Choroid plexus epithelial cell (primary cell): ENCODE data around the gene IFIH1.

Experiments used
- DNase-seq: peaks from one replicate; pipeline ENCODE4 v3.0.0-alpha.2; 2010; ENCODE audit warnings: low read depth
- H3K4me3 ChIP-seq: 2 replicates; pipeline ENCODE4 v1.5.1; 2011; ENCODE audit warnings: low read depth, mild to moderate bottlenecking, control low read depth, low read length, moderate library complexity
- TF ChIP-seq, protein P1 (sequence below): conservative IDR thresholded peaks from 2 replicates; pipeline ENCODE4 v1.5.1; 2011; ENCODE audit warnings: low read depth, mild to moderate bottlenecking, control low read depth, inconsistent platforms, low read length, moderate library complexity

IFIH1 gene

DNA sequence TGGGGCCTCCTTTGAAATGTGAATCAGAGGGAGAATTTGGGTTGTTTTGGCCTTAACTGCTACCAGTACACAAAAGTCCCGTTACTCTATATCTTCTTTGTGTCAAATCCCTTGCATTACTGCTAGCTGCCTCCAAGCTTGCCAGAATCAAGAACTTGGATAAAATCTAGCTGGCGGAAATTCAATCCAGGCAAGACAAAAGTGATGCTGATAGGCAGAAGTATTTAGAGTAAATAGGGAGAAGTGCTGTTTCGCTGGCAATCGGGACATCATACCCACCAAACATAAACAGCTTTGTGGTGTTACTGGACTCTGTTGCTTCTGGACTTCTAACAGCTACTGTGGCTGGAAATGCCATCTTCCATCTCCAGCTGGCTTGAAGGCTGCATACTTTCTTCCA, 2.5 kb downstream of the IFIH1 start:
- no peak overlapping the region for H3K4me3 ChIP-seq
- DNase-seq, result no peak
- TF ChIP-seq, protein P1, sequence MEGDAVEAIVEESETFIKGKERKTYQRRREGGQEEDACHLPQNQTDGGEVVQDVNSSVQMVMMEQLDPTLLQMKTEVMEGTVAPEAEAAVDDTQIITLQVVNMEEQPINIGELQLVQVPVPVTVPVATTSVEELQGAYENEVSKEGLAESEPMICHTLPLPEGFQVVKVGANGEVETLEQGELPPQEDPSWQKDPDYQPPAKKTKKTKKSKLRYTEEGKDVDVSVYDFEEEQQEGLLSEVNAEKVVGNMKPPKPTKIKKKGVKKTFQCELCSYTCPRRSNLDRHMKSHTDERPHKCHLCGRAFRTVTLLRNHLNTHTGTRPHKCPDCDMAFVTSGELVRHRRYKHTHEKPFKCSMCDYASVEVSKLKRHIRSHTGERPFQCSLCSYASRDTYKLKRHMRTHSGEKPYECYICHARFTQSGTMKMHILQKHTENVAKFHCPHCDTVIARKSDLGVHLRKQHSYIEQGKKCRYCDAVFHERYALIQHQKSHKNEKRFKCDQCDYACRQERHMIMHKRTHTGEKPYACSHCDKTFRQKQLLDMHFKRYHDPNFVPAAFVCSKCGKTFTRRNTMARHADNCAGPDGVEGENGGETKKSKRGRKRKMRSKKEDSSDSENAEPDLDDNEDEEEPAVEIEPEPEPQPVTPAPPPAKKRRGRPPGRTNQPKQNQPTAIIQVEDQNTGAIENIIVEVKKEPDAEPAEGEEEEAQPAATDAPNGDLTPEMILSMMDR, result no peak

DNA sequence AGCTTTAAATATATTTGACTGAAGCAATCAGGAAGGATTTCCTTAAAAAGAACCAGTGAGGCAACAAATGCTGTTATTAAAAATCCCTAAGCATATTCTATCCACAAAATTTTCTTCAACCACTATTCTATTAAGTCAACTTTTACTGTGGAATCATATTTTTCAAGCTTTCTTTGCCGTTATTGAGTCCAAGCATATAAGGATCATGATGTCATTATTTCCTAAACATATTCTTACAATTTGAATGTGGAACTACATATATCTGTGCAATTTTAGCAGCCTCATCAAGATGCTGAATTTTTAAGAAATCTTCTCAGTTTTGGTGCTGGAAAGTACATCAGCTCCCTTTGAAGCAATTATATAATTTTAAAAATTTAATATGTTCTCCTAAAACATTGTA, 5.6 kb downstream of the IFIH1 start:
- TF ChIP-seq, protein P1, result no peak
- no peak for DNase-seq
- no peak overlapping the region for H3K4me3 ChIP-seq

DNA sequence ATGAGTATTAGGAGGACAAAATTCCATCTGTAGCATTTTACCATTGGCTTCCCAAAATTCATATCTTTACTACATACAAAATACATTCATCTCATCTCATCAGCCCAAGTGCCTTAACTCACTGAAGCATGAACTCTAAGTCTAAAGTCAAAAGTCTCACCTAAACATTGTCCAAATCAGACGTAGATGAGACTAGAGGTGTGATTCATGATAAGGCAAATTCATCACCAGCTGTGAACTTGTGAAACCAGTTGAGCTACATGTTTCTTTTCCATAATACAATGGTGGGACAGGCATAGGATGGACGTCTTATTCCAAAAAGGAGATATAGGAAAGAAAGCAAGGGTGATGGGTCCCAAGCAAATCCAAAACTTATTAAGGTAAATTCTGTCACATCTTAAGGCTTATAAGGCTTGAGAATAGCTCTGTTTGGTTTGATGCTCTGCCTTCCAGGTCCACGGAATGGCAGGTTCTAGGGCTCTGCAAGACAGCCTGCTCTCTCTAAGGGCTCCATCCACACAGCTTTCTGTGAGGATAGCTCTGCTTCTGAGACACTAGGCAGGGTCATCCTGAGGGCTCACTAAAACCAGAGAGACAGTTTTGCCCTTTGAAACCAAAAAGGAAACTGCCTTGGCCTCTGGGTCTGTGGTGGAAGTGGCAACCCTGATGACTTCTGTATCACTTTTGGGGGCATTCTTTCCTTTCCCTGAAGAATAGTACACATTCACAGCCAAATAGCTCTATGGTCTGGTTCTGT, 9.6 kb downstream of the IFIH1 start:
- H3K4me3 ChIP-seq, result no peak overlapping the region
- TF ChIP-seq, protein P1, result no peak
- DNase-seq, result no peak

DNA sequence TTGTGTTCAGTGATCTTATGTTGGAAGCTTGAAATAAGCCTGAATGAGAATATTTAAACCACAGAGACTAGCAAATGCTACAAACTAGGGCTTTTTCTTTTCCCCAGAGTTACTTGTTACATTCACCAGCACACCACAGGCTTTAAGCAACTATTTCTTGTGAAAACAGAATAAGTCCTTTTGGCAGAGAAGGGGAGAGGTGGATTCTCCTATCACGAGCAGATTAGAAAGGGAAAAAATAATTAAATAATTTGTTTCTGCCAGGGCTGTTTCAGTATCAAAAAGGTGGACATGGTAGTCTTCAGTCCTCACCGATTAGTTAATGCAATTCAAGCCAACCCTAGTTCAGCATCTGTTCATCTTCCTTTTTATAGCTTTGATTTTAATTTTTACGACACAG, 12.6 kb downstream of the IFIH1 start:
- DNase-seq, result no peak
- TF ChIP-seq, protein P1, result no peak
- no peak overlapping the region for H3K4me3 ChIP-seq

DNA sequence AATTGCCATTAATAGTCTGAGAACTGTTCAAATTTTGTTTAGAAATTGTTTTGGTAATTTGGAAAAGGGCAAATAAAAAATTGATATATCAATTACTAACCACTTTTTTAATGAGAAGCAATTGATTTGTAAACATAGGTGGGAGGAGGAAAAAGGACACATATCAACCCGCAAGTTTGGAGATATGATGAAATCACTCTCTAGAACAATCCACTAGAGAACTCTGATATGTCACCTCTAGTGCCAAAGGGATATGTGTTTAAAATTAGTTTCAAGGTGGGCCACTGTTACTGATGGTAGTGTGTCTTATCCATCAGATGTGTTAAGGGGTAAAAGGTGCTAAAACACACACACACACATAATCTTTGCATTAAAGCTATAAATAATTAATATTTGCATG, 16.6 kb downstream of the IFIH1 start:
- DNase-seq, result no peak

DNA sequence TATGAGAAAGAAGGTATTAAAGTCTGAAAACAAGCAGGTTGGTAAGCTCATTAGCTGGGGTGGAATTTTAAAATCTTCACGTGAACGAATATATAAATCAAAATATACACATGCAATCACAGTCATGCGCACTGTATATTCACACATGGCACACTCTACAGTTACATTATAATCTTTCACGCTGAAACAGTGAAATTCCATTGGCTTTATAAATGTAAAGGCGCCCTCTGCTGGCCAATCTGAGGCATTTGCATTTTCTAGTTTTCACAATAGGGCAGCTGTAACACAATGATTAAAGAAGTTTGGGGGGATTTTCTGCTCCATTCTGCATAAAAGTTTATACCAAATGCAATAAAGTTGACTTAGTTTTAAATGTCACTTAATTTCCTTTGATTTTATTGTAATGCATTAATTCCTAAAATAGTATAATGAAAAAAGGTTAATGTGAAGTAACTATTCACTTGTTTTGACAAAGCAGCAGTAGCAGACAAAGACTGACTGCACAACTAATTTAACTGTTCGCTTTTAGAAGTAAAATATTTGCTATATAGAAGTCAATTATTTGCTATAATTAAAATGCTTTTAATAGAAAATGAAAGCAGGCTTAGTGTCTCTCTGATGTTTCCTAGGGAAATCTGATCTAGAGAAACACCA, 17.2 kb downstream of the IFIH1 start:
- peak overlapping the region; percentile 30 for H3K4me3 ChIP-seq

More for the DNA sequence above, 16.6 kb downstream of the IFIH1 start:
- H3K4me3 ChIP-seq, result no peak overlapping the region
- TF ChIP-seq, protein P1, result no peak

More for the DNA sequence above, 17.2 kb downstream of the IFIH1 start:
- TF ChIP-seq, protein P1, result peak; percentile 81
- peak; percentile 88 for DNase-seq
